Hepatocyte (in vitro differentiated cells): Measurements from ENCODE around the gene NUDT12. TPM values are rescaled to one million over a fixed set of nuclear protein-coding genes. Genes with fewer than 3 reads are reported as not detected.

Source experiments
- DNase-seq: peaks from one replicate; pipeline ENCODE4 v3.0.0-alpha.2; 2016; ENCODE audit warnings: low spot score
- H2AFZ ChIP-seq: fragments of 200-600 bp; sonication (generic); 2 replicates; pipeline ENCODE4 v1.6.0; 2016; ENCODE audit warnings: antibody characterized with exemption, mild to moderate bottlenecking
- H3K27ac ChIP-seq: fragments of 200-600 bp; sonication (generic); 2 replicates; pipeline ENCODE4 v1.5.1; 2016; ENCODE audit warnings: mild to moderate bottlenecking
- H3K27me3 ChIP-seq: fragments of 200-600 bp; sonication (generic); 2 replicates; pipeline ENCODE4 v1.6.1; 2016
- H3K36me3 ChIP-seq: fragments of 200-600 bp; sonication (generic); replicated peaks from 2 replicates; pipeline ENCODE4 v1.5.1; 2016; ENCODE audit warnings: low read depth; ENCODE audit not compliant: insufficient read depth
- H3K4me1 ChIP-seq: fragments of 200-600 bp; sonication (generic); 2 replicates; pipeline ENCODE4 v1.5.1; 2016; ENCODE audit warnings: mild to moderate bottlenecking, moderate library complexity; ENCODE audit not compliant: insufficient read depth
- H3K4me2 ChIP-seq: fragments of 200-600 bp; sonication (generic); 2 replicates; pipeline ENCODE4 v1.6.0; 2016
- H3K4me3 ChIP-seq: fragments of 200-600 bp; sonication (generic); 2 replicates; pipeline ENCODE4 v1.5.1; 2016; ENCODE audit warnings: mild to moderate bottlenecking
- H3K79me2 ChIP-seq: fragments of 200-600 bp; sonication (generic); 2 replicates; pipeline ENCODE4 v1.6.0; 2017; ENCODE audit warnings: mild to moderate bottlenecking
- H3K9me2 ChIP-seq: fragments of 200-600 bp; sonication (generic); replicated peaks from 2 replicates; pipeline ENCODE4 v1.6.0; 2017; ENCODE audit warnings: mild to moderate bottlenecking; ENCODE audit not compliant: insufficient read depth
- H3K9me3 ChIP-seq: fragments of 200-600 bp; sonication (generic); 2 replicates; pipeline ENCODE4 v1.5.1; 2016; ENCODE audit warnings: low read depth, mild to moderate bottlenecking
- H4K20me1 ChIP-seq: fragments of 200-600 bp; sonication (generic); 2 replicates; pipeline ENCODE4 v1.6.0; 2016; ENCODE audit warnings: mild to moderate bottlenecking; ENCODE audit not compliant: insufficient read depth, poor library complexity, severe bottlenecking
- CTCF ChIP-seq: fragments of 200-600 bp; sonication (generic); IDR thresholded peaks from 2 replicates; pipeline ENCODE4 v1.5.1; 2016; ENCODE audit warnings: antibody characterized with exemption, mild to moderate bottlenecking; ENCODE audit not compliant: poor library complexity
- EZH2 ChIP-seq: fragments of 200-600 bp; sonication (generic); IDR thresholded peaks from 2 replicates; pipeline ENCODE4 v1.6.1; 2016; ENCODE audit warnings: antibody characterized with exemption, mild to moderate bottlenecking, borderline replicate concordance
- EZH2phosphoT487 ChIP-seq: fragments of 200-600 bp; sonication (generic); IDR thresholded peaks from one replicate; pipeline ENCODE4 v1.6.1; 2018; ENCODE audit warnings: antibody characterized with exemption, mild to moderate bottlenecking, low read depth, moderate library complexity; ENCODE audit not compliant: unreplicated experiment, severe bottlenecking
- WGBS: methylation state at CpG from one replicate; pipeline ENCODE4 v1.1.6; 2016; ENCODE audit warnings: low lambda C conversion rate; ENCODE audit errors: missing lambda C conversion rate; 5-methylcytosine and 5-hydroxymethylcytosine counted together
- polyA plus RNA-seq: library from polyadenylated mRNA; unstranded; fragments of >200 nt; fragmentation: Nextera tagmentation; extraction: Ambion mirVana; gene quantifications from 2 replicates; pipeline ENCODE4 v1.2.1, GENCODE V29; 2016
- total RNA-seq: library from RNA; depleted of rRNA; stranded (reverse); fragments of >200 nt; gene quantifications from 2 replicates; pipeline ENCODE4 v1.2.3, GENCODE V29; 2014

Gene NUDT12
- total RNA-seq (28.5 and 38.9 TPM in 2 replicates), polyA plus RNA-seq (7.2 and 7.4 TPM in 2 replicates)

GRCh38 chr5:103562453-103563157, at the start of gene NUDT12:
Gene NUDT12, minus strand, starts transcription at chr5:103562789. Its CDS starts 2,541 bp downstream, at chr5:103560248.
- Histone ChIP-seq H2AFZ (peak within 1 kb of the TSS; percentile 89), H3K79me2 (peaks cover 17% of the 10 kb centered on the region), H3K4me1 (peaks cover 9% of the 10 kb centered on the region), H3K27ac (peak within 1 kb of the TSS; percentile 98), H3K27me3 (no peaks in the 10 kb centered on the region), H3K9me2 (no peaks in the 10 kb centered on the region), H3K9me3 (no peaks in the 10 kb centered on the region), H3K4me2 (peak within 1 kb of the TSS; percentile 81), H4K20me1 (no peaks in the 10 kb centered on the region), H3K4me3 (peak within 1 kb of the TSS; percentile 87), H3K36me3 (no peaks in the 10 kb centered on the region)
- TF ChIP-seq EZH2phosphoT487 (no peak), EZH2 (no peak)
- WGBS = 3% methylated on average over 29 of the region's 37 CpGs
- DNase-seq = peak; percentile 83

- H3K4me1 ChIP-seq = no peaks in the 10 kb centered on the region
- no peak overlapping the region for H3K27ac ChIP-seq
- H4K20me1 ChIP-seq = no peaks in the 10 kb centered on the region
- no peak for DNase-seq
- no peak overlapping the region for H3K4me3 ChIP-seq
- no peaks in the 10 kb centered on the region for H3K27me3 ChIP-seq
- no peaks in the 10 kb centered on the region for H3K9me2 ChIP-seq
- H3K9me3 ChIP-seq = no peaks in the 10 kb centered on the region
- no peaks in the 10 kb centered on the region for H3K36me3 ChIP-seq
- TF ChIP-seq EZH2phosphoT487 (no peak), CTCF (no peak), EZH2 (no peak)
- no peaks in the 10 kb centered on the region for H3K79me2 ChIP-seq
- H2AFZ ChIP-seq = no peak overlapping the region
- H3K4me2 ChIP-seq = no peak overlapping the region
These were observed 44.8 kb upstream of the NUDT12 start for GRCh38 chr5:103607346-103607745.

- no peaks in the 10 kb centered on the region for H3K9me2 ChIP-seq
- no peak for DNase-seq
- no peak overlapping the region for H3K4me3 ChIP-seq
- H3K9me3 ChIP-seq = no peaks in the 10 kb centered on the region
- H3K36me3 ChIP-seq = no peaks in the 10 kb centered on the region
- no peaks in the 10 kb centered on the region for H3K27me3 ChIP-seq
- H2AFZ ChIP-seq = no peak overlapping the region
- H3K27ac ChIP-seq = no peak overlapping the region
- WGBS = 74% methylated on average over 2 of the region's 2 CpGs
- H4K20me1 ChIP-seq = no peaks in the 10 kb centered on the region
- TF ChIP-seq CTCF = no peak
- TF ChIP-seq EZH2phosphoT487 = no peak
- no peak for TF ChIP-seq EZH2
- H3K4me1 ChIP-seq = no peaks in the 10 kb centered on the region
- H3K4me2 ChIP-seq = no peak overlapping the region
- no peaks in the 10 kb centered on the region for H3K79me2 ChIP-seq
These were observed 42.7 kb upstream of the NUDT12 start for GRCh38 chr5:103605277-103605676.

GRCh38 chr5:103602438-103602837, 39.8 kb upstream of the NUDT12 start:
- no peaks in the 10 kb centered on the region for H3K4me1 ChIP-seq
- no peaks in the 10 kb centered on the region for H3K27me3 ChIP-seq
- H3K4me2 ChIP-seq = no peak overlapping the region
- H3K9me3 ChIP-seq = no peaks in the 10 kb centered on the region
- no peak overlapping the region for H3K4me3 ChIP-seq
- TF ChIP-seq CTCF (no peak), EZH2 (no peak), EZH2phosphoT487 (no peak)
- H2AFZ ChIP-seq = no peak overlapping the region
- no peaks in the 10 kb centered on the region for H3K79me2 ChIP-seq
- no peak for DNase-seq
- H4K20me1 ChIP-seq = no peaks in the 10 kb centered on the region
- no peak overlapping the region for H3K27ac ChIP-seq
- no peaks in the 10 kb centered on the region for H3K36me3 ChIP-seq
- no peaks in the 10 kb centered on the region for H3K9me2 ChIP-seq
